HT1080 (cell line): Measurements from ENCODE around the gene APBA3. TPM values are rescaled to one million over a fixed set of nuclear protein-coding genes. Genes with fewer than 3 reads are reported as not detected.

Experiments
- DNase-seq: peaks from one replicate; pipeline ENCODE4 v3.0.0-alpha.2; 2015; ENCODE audit warnings: low read depth
- total RNA-seq: library from RNA; depleted of rRNA; stranded (reverse); fragments of >200 nt; shearing (Covaris generic); gene quantifications from 2 replicates; pipeline ENCODE4 v1.2.3, GENCODE V29; 2014

APBA3 gene
- total RNA-seq, 1 experiment from 2014 or later = 16.9 TPM

DNA sequence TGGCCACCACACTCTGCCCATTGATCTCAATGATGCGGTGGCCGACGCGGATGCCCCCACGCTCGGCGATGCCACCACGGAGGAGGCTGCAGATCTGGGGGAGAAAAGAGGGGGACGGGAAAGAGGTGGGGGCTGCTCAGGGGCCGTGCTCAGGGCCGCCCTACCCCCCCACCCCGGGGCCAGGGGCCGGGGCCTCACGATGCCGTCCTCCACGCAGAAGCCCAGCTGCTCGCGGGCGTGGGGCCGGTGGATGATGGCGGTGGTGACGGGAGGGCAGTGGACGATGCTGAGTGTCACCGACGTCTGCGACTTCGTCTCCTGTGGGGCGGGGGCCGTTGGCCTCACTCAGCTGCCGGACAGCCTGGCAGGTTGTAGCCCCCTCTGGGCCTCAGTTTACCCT is 10.3 kb downstream of the APBA3 start:
- DNase-seq = no peak

DNA sequence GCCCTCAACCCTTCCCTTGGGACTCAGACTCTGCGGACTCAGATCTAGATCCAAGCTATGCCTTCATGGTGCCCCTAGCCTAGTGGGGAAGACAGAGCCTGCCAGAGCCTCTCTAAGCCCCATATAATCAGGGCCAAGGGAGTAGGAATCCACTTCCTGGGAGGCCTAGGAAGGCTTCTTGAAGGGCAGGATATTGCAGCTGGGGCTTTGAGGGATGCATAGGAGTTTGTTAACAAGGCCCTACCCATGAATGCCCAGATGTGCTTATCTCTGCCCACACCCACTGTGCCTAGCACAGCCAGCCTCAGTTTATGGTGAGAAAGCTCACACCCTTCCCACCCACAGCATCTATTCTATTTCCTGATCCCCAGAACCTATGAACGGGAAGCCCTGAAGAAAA is 11.3 kb downstream of the APBA3 start:
- no peak for DNase-seq

DNA sequence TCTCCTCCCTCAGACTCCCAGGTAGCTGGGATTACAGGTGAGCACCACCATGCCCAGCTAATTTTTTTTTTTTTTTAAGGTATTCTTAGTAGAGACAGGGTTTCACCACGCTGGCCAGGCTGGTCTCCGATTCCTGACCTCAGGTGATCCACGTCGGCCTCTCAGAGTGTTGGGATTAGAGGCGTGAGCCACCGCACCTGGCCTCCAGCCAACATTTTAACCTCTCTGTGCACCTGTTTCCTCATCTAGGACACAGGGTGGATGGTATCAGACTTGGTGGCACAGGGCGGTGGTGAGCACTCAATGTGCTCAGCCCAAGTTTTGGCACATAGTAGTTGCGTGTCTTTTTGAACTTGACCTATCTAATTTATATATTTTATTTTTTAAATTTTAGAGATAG is 12.5 kb downstream of the APBA3 start:
- no peak for DNase-seq

DNA sequence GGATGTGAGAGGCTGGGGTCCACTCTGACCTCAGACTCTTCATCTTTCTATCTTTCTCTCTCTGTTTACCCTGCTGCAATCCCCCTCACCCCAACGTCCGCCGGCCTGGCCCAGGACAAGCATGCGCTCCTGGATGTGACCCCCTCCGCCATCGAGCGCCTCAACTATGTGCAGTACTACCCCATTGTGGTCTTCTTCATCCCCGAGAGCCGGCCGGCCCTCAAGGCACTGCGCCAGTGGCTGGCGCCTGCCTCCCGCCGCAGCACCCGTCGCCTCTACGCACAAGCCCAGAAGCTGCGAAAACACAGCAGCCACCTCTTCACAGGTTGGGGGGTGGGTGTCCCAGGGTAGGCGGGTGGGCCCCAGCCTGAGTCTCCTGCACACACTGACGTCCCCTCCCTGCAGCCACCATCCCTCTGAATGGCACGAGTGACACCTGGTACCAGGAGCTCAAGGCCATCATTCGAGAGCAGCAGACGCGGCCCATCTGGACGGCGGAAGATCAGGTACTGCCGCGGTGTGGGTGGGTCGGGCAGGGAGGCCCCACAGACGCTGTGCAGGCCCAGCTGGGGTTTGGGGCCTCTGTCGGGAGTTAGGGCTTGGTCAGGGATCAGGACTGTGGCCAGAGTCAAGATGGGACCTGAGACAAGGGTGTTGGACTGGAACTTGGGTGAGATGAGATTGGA is 15.0 kb downstream of the APBA3 start:
- no peak for DNase-seq

DNA sequence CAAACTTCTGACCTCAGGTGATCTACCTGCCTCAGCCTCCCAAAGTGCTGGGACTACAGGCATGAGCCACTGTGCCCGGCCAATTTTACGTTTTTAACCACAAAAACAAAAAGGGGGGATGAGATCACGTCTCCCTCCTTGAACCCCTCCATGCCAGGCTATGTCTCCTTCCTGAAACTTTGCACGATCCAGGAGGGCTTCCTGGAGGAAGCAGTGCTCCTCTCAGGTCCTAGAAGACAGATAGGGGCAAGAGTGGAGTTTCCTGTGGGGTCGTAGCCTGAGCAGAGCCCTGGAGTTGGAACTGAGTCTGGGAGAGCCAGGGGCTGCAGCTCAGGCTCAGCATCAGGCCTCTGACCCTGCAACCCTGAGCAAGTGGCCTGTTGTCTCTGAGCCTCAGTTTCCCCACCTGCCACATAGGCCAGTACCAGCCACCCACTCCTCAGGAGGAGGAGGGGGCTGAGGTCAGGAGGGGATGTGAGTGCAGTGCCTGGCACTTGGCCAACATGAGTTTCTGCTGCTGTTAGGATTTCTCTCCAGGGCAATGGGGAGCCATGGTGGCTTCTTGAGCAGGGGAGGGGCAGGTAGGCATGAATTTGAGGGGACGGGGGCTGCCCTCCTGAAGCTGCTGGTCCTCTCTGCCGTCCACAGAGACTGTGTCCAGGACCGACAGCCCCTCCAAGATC is 16.0 kb downstream of the APBA3 start:
- no peak for DNase-seq

DNA sequence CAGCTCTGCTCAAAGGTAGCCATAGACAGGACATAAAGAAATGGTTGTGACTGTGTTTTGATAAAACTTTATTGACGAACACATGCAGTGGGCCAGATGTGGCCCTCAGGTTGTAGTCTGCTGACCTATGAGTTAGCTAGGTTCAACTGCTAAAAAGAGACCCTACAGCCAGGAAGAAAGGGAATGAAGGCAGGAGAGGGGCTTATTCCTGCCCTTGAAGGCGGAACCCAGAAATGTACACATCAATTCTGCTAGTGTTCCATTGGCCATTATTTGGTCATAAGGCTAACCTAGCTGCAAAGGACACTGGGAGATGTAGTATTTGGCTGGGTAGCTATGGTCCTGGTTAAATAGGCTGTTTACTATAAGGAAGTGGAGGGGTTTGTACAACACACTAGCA is 18.0 kb downstream of the APBA3 start:
- peak; percentile 39 for DNase-seq

DNA sequence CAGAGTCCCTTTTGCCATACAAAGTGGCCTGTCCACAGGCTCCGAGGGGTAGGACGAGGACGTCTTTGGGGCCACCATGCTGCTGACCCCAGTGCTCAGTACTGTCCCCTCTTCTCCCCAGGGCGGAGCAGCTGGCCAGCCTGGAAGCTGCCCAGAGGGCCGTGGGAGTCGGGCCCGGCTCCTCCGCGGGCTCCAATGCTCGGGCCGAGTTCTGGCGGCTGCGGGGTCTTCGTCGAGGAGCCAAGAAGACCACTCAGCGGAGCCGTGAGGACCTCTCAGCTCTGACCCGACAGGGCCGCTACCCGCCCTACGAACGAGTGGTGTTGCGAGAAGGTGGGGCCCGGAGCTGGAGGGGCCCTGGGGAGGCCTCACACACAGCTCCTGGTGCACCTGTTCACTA is 21.1 kb downstream of the APBA3 start:
- no peak for DNase-seq

DNA sequence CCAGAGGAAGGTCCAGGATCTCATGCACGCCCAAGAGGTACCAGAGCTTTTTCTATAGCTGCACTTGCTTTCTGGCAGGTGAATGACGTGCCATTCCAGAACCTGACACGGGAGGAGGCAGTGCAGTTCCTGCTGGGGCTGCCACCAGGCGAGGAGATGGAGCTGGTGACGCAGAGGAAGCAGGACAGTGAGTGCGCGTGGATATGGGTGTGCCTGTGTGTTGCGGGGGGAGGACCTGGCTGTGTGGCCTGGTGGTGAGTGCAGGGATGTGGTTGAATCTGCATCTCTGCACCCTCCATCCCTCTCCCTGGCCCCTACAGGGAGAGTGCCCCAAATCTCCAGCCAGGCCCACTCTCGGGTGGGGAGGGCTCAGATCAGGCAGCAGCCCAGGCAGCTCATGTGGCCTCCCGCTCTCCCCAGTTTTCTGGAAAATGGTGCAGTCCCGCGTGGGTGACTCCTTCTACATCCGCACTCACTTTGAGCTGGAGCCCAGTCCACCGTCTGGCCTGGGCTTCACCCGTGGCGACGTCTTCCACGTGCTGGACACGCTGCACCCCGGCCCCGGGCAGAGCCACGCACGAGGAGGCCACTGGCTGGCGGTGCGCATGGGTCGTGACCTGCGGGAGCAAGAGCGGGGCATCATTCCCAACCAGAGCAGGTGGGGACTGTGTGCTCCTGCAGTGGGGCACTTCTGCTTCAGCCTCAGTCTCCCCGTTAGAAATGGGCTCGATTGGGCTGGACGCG is 22.8 kb downstream of the APBA3 start:
- no peak for DNase-seq

DNA sequence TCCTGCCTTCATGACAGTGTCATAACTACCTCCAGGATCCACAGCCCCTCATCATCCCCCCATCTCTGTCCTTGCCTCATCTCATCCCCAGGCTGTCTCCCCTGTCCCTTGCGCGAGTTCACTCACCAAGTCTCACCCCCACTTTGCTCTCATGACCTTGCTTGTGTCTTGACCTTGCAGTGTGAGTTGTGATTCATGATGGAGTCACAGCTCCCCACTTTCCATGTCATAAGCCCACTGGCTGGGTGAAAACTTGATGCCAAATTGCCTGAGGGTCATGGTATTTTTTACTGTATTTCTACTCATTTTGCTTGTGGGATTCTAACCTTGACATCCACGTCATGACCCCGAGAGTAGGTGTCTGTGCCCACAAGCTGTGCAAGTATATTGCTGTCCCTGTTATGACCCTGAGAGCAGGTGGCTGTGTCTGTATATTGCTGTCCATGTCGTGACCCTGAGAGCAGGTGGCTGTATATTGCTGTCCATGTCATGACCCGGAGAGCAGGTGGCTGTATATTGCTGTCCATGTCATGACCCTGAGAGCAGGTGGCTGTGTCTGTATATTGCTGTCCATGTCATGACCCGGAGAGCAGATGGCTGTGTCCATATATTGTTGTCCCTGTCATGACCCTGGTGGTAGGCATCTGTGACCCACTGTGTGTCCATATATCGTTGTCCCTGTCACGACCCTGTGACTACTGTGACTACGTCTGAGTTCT is 23.8 kb downstream of the APBA3 start:
- DNase-seq = no peak

DNA sequence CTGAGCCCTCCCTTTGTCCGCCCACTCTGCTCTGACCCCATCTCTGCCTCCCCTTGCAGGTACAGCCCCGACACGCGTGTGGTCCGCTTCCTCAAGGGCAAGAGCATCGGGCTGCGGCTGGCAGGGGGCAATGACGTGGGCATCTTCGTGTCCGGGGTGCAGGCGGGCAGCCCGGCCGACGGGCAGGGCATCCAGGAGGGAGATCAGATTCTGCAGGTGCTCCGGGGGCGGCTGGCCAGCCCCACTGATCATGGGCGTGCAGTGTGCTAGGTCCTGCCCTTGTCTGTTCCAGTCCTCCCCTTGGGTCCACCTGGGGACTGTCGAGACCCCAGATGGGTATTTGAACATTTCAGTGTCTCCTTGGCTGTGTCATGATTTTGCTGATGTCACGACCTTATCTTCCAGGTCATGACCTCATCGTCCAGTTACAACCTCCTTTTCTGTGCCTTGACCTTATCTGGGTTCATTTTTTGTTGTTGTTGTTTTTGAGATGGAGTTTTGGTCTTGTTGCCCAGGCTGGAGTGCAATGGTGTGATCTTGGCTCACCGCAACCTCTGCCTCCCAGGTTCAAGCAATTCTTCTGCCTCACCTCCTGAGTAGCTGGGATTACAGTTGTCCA is 25.3 kb downstream of the APBA3 start:
- DNase-seq = no peak

DNA sequence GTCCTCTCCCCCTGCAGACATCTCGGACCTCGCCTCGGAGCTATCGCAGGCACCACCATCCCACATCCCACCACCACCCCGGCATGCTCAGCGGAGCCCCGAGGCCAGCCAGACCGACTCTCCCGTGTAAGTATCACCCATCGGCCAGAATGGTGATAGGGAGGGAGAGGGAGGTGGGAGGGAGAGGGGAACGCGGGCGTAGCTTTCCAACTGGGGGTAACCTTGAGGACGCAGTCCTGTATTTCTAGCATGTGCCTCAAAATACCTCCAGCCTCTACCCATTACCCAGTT is 27.2 kb downstream of the APBA3 start:
- no peak for DNase-seq

DNA sequence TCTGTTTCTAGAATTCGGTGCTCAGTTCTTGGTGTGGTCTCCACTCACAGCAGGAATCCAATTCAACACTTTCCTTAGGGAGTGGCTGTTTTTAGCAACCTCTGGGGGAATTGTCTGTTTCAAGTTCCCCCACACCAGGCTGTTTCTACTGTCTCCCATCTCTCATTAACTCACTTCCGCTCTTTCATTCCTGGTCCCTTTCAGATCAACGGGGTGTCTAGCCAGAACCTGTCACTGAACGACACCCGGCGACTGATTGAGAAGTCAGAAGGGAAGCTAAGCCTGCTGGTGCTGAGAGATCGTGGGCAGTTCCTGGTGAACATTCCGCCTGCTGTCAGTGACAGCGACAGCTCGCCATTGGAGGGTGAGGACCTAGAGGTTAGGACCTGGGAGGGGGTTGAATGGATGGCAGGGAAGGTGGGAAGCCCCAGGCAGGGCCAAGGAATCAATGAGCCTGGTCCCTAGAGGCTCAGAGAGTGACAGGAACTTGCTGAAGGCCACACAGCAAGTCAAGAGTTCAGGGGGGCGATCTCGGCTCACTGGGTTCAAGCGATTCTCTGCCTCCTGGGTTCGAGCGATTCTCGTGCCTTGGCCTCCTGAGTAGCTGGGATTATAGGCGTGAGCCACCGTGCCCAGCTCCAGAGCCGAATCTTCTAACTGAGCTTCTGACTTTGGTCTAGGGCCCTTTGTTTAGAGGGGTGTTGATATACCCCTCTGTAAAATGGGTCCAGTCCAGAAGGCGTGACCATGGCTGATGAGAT is 27.8 kb downstream of the APBA3 start:
- no peak for DNase-seq

DNA sequence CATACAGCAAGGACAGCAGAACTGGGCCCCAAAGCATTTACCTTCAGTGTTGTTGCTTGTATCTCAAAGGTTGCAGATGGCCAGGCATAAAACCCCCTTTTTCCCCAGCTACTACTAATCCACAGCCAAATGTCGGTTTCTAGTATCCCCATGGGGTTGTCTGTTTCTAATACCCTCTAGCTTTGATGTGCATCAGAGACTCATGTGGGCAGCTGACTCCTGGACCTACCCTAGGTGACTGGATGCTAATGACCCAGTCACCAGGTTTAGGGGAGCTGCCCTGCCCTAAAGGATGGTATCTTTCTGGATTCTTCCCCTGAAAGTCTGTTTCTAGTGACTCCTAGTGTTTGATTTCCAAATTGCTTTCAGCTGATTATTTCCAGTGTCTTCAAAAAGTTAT is 29.4 kb downstream of the APBA3 start:
- DNase-seq = no peak

DNA sequence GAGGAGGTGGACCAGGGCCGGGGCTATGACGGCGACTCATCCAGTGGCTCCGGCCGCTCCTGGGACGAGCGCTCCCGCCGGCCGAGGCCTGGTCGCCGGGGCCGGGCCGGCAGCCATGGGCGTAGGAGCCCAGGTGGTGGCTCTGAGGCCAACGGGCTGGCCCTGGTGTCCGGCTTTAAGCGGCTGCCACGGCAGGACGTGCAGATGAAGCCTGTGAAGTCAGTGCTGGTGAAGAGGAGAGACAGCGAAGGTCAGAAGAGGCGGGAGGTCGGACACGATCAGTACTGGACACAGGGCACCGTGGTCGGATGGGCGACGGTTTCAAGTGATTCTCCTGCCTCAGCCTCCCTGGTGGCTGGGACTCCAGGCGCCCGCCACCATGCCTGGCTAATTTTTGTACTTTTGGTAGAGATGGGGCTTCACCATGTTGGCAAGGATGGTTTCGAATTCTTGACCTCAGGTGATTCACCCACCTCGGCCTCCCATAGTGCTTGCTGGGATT is 31.0 kb downstream of the APBA3 start:
- DNase-seq = no peak

DNA sequence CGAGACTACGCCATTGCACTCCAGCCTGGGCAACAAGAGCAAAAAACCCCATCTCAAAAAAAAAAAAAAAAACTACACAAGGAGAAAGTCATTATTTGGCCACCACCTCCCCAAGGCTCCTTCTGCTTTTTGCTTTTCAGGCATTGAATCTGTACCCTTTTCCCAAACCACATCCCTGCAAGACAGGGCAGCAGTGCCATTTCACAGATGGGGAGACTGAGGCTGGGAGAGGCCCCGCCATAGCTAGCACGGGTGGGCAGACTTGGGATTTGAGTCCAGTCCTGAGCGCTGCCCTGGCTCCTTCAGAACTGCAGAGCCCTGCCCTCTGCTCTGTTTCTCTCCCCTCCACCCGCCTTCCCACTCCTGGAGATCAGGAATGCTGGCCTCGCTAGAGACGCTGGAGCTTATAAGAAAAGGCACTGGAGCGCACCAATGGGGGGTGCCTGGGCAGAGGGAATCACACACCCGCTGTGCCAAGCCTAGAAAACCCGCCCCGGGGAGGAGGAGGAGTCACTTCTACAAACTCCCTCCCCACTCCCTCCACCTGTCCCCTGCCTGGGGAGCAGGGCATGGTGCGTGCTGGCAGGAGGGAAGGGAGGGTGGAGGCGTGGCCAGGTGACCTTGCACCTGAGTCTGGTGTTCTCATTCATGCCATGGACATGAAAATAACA is 35.7 kb downstream of the APBA3 start:
- DNase-seq = no peak

DNA sequence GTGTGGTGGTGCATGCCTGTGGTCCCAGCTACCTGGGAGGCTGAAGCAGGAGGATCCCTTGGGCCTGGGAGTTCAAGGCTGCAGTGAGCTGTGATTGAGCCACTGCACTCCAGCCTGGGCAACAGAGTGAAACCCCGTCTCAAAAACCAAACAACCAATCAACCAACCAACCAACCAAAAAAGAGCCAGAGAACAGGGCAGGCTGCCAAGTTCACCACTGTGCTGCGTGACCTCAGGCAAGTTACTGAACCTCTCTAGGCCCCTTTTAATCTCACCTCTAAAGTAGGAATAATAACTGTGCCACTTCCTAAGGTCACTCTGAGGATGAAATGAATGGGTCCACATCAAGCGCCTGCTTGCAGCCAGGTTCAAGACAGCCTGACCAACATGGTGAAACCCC is 36.4 kb downstream of the APBA3 start:
- no peak for DNase-seq

DNA sequence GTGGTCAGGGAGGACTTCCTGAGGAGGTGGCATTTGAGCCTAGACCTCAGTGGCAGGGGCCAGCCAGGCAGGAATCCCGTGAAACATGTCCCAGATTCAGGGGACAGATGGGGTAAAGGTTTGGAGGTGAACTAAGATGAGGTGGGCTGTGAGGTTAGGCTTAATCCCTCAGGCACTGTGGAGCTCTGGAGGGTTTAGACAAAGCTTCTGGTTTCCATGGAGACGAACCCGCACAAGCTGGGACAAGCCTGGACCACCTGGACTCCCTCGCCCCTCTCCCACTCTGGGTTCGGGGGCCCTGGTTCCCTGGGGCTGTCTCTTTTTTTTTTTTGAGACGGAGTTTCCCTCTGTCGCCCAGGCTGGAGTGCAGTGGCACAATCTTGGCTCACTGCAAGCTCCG is 37.6 kb downstream of the APBA3 start:
- no peak for DNase-seq

DNA sequence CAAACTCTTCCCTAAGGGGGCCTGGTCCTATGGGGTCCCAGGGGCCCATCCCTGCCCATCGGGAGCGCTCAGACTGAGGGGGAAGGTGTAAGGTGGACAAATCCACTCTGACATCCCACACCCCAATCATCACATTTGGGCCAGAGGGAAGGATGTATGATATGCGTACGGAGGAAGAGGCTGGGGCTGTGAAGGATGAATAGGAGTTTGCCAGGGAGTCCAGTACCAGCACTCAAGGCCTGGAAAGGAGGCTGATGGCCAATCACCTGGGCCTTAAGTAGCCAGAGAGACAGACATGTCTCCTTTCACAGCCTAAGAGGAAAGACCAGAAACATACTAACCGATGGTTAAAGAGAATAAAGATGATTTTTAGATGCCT is 38.4 kb downstream of the APBA3 start:
- no peak for DNase-seq

DNA sequence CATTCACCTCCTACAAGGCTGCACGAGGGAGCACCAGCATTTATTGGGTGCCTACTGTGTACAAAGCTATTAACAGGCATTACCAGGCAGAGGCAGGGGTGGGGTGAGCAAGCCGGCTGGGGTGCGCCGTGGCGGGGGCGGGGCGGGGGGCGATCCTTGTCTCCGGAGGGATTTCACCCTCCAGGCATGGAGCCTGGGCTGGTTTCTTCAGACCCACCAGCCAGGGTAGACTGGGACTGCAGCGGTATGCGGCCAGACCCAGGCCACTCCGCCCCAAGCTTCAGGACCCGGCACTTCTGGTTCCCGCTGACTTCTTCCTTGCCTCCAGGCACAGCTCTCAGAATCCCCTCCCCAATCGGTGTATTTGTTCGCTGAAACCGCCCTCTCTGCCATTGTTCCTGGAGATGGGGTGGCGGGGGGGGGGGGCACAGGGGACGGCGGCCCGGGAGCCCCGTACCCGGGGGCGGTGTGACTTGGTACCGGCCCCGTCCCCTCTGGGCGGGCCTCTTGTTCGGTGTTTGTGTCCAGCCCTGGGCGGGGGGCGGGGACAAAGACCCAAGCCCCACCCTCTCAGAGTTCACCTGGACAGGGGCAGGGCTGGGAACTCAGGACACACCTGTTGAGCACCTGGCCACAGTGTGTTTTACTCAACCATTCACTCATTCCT is 38.9 kb downstream of the APBA3 start:
- DNase-seq = no peak
